WTC11 (cell line): ENCODE data around the gene TMEM135. TPM values are rescaled to one million over a fixed set of nuclear protein-coding genes. Genes with fewer than 3 reads are reported as not detected.
A peak's percentile ranks its signal among the peaks of the same experiment; 100 is the strongest.

Source experiments
- ATAC-seq: fragments of 200-7000 bp; cut with Tn5 transposase; 2 replicates; pipeline ENCODE4 v1.10.0; 2021; ENCODE audit warnings: mild to moderate bottlenecking, moderate library complexity
- CTCF ChIA-PET: fragments of 300-600 bp; sonication (Branson Sonifier 250); formaldehyde crosslinking; loops from one replicate; lab custom pipeline; 2021; ENCODE audit warnings: antibody characterized with exemption; lab: Charles Lee
- POLR2A ChIA-PET: fragments of 350-600 bp; sonication (Branson Sonifier 250); formaldehyde crosslinking; loops from one replicate; lab custom pipeline; 2021; ENCODE audit warnings: antibody characterized with exemption; lab: Charles Lee
- DNase-seq: peaks from one replicate; pipeline ENCODE4 v3.0.0; 2021; ENCODE audit warnings: low spot score
- H3K27ac Mint-ChIP-seq: 2 replicates; pipeline ENCODE4 v1.8.0; 2021; ENCODE audit warnings: mixed read lengths
- H3K27me3 Mint-ChIP-seq: 2 replicates; pipeline ENCODE4 v1.8.0; 2021; ENCODE audit warnings: low read depth, mild to moderate bottlenecking, moderate library complexity, mixed read lengths
- H3K36me3 Mint-ChIP-seq: 2 replicates; pipeline ENCODE4 v1.8.0; 2021; ENCODE audit warnings: mixed read lengths
- H3K4me1 Mint-ChIP-seq: 2 replicates; pipeline ENCODE4 v1.8.0; 2022; ENCODE audit warnings: mixed read lengths
- H3K4me3 Mint-ChIP-seq: 2 replicates; pipeline ENCODE4 v1.8.0; 2021; ENCODE audit warnings: mild to moderate bottlenecking, moderate library complexity, mixed read lengths
- H3K9me3 Mint-ChIP-seq: 2 replicates; pipeline ENCODE4 v1.8.0; 2021; ENCODE audit warnings: mixed read lengths
- ATF1 ChIP-seq: sonication (generic); formaldehyde crosslinking; IDR thresholded peaks from 2 replicates; pipeline ENCODE4 v1.8.1; 2023; ENCODE audit warnings: mild to moderate bottlenecking, moderate library complexity, missing genetic modification reagents
- ATF6 ChIP-seq: sonication (generic); formaldehyde crosslinking; IDR thresholded peaks from 2 replicates; pipeline ENCODE4 v1.8.1; 2023; ENCODE audit warnings: mild to moderate bottlenecking, missing genetic modification reagents
- E2F1 ChIP-seq: sonication (generic); formaldehyde crosslinking; IDR thresholded peaks from 2 replicates; pipeline ENCODE4 v1.8.0; 2022; ENCODE audit warnings: mild to moderate bottlenecking, missing genetic modification reagents
- FOXK1 ChIP-seq: sonication (generic); formaldehyde crosslinking; IDR thresholded peaks from 2 replicates; pipeline ENCODE4 v1.8.0; 2022; ENCODE audit warnings: mild to moderate bottlenecking, moderate library complexity, missing genetic modification reagents
- GABPB1 ChIP-seq: sonication (generic); formaldehyde crosslinking; IDR thresholded peaks from 2 replicates; pipeline ENCODE4 v1.8.1; 2023; ENCODE audit warnings: mild to moderate bottlenecking, missing genetic modification reagents
- GTF2I ChIP-seq: fragments of 250-450 bp; sonication (Bioruptor Pico); conservative IDR thresholded peaks from 2 replicates; pipeline ENCODE4 v1.4.0; 2021; ENCODE audit warnings: mild to moderate bottlenecking
- JAZF1 ChIP-seq: fragments of 250-450 bp; sonication (Bioruptor Pico); IDR thresholded peaks from 2 replicates; pipeline ENCODE4 v1.9.0; 2021; ENCODE audit warnings: moderate library complexity, mild to moderate bottlenecking, inconsistent platforms
- MYBL2 ChIP-seq: sonication (generic); formaldehyde crosslinking; IDR thresholded peaks from 2 replicates; pipeline ENCODE4 v1.8.1; 2023; ENCODE audit warnings: mild to moderate bottlenecking, moderate library complexity, missing genetic modification reagents
- NR1H2 ChIP-seq: sonication (generic); formaldehyde crosslinking; IDR thresholded peaks from 2 replicates; pipeline ENCODE4 v1.9.0; 2021; ENCODE audit warnings: mild to moderate bottlenecking, moderate library complexity, missing genetic modification reagents
- SMAD3 ChIP-seq: sonication (generic); formaldehyde crosslinking; IDR thresholded peaks from 2 replicates; pipeline ENCODE4 v1.8.0; 2022; ENCODE audit warnings: missing genetic modification reagents, mild to moderate bottlenecking, borderline replicate concordance
- TEAD4 ChIP-seq: sonication (generic); formaldehyde crosslinking; IDR thresholded peaks from 2 replicates; pipeline ENCODE4 v1.8.0; 2022; ENCODE audit warnings: mild to moderate bottlenecking, missing genetic modification reagents
- ZBTB21 ChIP-seq: sonication (generic); formaldehyde crosslinking; IDR thresholded peaks from 2 replicates; pipeline ENCODE4 v1.8.1; 2023; ENCODE audit warnings: mild to moderate bottlenecking, missing genetic modification reagents, borderline replicate concordance
- ZNF263 ChIP-seq: sonication (generic); formaldehyde crosslinking; IDR thresholded peaks from 2 replicates; pipeline ENCODE4 v1.8.1; 2022; ENCODE audit warnings: low read depth, mild to moderate bottlenecking, moderate library complexity, missing genetic modification reagents
- ZNF317 ChIP-seq: sonication (generic); formaldehyde crosslinking; IDR thresholded peaks from 2 replicates; pipeline ENCODE4 v1.8.1; 2023; ENCODE audit warnings: low read depth, mild to moderate bottlenecking, moderate library complexity, missing genetic modification reagents, borderline replicate concordance
- ZNF532 ChIP-seq: fragments of 250-450 bp; sonication (Bioruptor Pico); IDR thresholded peaks from 2 replicates; pipeline ENCODE4 v1.9.0; 2021; ENCODE audit warnings: mild to moderate bottlenecking, borderline replicate concordance
- ZSCAN18 ChIP-seq: fragments of 250-450 bp; sonication (Bioruptor Pico); IDR thresholded peaks from 2 replicates; pipeline ENCODE4 v2.1.2; 2022; ENCODE audit warnings: mild to moderate bottlenecking, moderate library complexity
- total RNA-seq: library from RNA; stranded (reverse); gene quantifications from 3 replicates; pipeline ENCODE4 v1.2.3, GENCODE V29; 2021

The TMEM135 gene
- total RNA-seq, 1 experiment from 2014 or later: 35.8 TPM

- H3K27me3 Mint-ChIP-seq: no peaks in the 10 kb centered on the region
- peaks cover 59% of the 10 kb centered on the region for H3K4me1 Mint-ChIP-seq
- DNase-seq (no peak), ATAC-seq (no peak)
- ChIA-PET POLR2A (interaction anchor here (0.7 kb wide), 1 partner anchor 312 kb away, joined by 3 read pairs; no protein-coding TSS in a partner anchor), CTCF (interaction anchor here (0.7 to 2.5 kb wide), 2 partner anchors 360 to 424 kb away, joined by 3 to 9 read pairs; no protein-coding TSS in a partner anchor)
- H3K4me3 Mint-ChIP-seq: no peak overlapping the region
- peak overlapping the region; percentile 50; the same call in 1 of the 2 replicates for H3K27ac Mint-ChIP-seq
- no peaks in the 10 kb centered on the region for H3K9me3 Mint-ChIP-seq
- TF ChIP-seq TEAD4 (CRISPR knock-in tag): no peak
- no peak for TF ChIP-seq GTF2I (CRISPR knock-in tag)
- no peak for TF ChIP-seq E2F1 (CRISPR knock-in tag)
- no peak for TF ChIP-seq NR1H2 (CRISPR knock-in tag)
- TF ChIP-seq FOXK1 (CRISPR knock-in tag): no peak
- TF ChIP-seq ATF1: no peak
- no peak for TF ChIP-seq ZSCAN18 (CRISPR knock-in tag)
- TF ChIP-seq ZBTB21 (CRISPR knock-in tag): no peak
- no peak for TF ChIP-seq ZNF317 (CRISPR knock-in tag)
- TF ChIP-seq MYBL2 (CRISPR knock-in tag): no peak
- TF ChIP-seq ATF6 (CRISPR knock-in tag): no peak
- no peak for TF ChIP-seq ZNF263 (CRISPR knock-in tag)
- TF ChIP-seq GABPB1 (CRISPR knock-in tag): no peak
- no peak for TF ChIP-seq SMAD3
- TF ChIP-seq ZNF532 (CRISPR knock-in tag): no peak
- TF ChIP-seq JAZF1 (CRISPR knock-in tag): no peak
- no peaks in the 10 kb centered on the region for H3K36me3 Mint-ChIP-seq
Observed at GRCh38 chr11:87299041-87299481, 261.3 kb downstream of the TMEM135 start.
